ENCODE results near the gene SRRM2.
A peak's percentile ranks its signal among the peaks of the same experiment; 100 is the strongest.

SRRM2 gene

DNA sequence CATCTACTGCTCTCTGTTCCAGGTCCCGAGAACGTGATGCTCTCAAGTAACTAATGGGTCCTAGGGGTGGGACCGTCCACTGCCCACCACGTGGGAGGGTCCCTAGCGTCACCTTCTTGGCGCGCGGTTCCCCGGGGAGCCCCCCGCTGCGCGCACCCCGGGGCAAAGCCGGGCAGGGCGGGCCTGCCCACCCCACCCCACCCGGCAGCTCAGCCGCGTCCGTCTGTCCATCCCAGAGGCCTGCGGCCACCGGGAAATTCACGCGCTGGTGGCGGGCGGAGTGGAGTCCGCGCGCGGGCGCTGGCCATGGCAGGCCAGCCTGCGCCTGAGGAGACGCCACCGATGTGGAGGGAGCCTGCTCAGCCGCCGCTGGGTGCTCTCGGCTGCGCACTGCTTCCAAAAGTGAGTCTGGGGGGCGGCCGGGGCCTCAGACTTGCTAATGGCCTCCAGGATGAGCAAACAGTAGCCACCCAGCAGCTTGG is 46.3 kb downstream of the SRRM2 start:
- no peak for DNase-seq (ENCODE audit: low read depth in 2 of 2)

DNA sequence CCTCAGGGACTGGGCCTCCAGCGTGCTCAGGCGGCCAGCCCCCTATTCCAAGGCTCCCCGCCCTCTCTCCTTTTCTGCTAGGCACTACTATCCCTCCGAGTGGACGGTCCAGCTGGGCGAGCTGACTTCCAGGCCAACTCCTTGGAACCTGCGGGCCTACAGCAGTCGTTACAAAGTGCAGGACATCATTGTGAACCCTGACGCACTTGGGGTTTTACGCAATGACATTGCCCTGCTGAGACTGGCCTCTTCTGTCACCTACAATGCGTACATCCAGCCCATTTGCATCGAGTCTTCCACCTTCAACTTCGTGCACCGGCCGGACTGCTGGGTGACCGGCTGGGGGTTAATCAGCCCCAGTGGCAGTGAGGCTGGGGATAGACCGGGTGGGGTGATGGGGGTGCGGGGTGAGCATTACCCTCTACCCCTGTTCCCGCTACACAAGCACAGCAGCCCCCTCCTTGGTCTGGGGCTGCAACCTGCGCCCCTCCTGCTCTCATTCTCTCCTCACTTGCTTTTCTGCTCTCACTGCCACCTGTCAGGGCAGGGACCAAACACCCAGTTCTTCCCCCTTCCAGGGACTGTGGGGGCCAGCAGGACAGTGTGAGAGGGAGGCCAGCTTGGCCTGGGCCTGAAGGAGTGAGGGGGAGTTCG is 46.9 kb downstream of the SRRM2 start:
- DNase-seq (ENCODE audit: low read depth in 2 of 2): no peak

DNA sequence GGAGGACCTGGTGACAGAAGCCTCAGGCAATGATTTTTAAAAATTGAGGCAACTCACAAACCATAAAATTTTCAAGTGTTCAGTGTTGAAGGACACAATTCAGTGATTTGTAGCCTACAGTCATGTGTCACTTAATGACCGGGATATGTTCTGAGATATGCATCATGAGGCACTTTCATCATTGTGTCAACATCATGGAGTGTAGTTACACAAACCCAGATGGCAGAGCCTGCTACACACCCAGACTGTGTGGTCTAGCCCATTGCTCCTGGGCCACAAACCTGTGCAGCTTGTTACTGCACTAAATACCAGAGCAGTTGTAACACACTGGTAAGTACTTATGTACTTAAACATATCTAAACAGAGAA is 47.4 kb downstream of the SRRM2 start:
- DNase-seq (ENCODE audit: low read depth in 2 of 2): no peak

DNA sequence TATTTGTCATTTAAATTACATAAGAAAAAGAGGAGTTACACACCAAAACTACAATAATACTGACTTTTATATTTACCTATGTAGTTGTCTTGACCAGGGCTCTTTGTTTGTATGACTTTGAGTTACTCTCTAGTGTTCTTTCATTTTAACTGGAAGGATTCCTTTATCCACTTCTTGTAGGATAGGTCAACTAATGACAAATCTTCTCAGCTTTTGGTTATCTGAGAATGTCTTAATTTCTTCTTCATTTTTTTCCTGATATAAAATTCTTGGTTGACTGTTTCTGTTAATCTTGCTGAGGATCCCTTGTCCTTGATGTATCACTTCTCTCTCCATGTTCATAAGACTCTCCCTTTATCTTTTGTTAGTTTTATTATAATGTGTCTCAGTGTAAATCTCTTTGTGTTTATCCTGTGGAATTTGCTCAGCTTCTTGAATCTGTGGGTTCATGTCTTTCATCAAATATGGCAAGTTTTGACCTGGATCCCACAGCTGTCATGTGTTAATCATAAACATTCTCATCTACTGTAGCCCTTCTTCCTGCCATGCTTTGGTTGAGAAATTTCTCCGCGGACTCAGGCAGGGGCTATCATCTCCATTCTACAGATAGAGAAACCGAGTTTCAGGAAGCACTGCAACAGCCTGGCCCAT is 51.2 kb downstream of the SRRM2 start:
- DNase-seq (ENCODE audit: low read depth in 2 of 2): no peak

DNA sequence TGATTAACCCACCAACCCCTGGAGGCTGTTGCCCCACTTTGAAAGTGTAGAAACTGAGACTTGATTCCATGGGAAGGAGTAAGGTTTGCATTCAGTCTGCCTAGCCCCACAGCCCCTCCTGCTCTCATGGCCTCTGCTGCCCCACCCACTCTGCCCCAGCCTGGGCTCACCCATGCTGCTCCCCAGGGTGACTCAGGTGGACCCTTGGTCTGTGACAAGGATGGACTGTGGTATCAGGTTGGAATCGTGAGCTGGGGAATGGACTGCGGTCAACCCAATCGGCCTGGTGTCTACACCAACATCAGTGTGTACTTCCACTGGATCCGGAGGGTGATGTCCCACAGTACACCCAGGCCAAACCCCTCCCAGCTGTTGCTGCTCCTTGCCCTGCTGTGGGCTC is 52.3 kb downstream of the SRRM2 start:
- DNase-seq (ENCODE audit: low read depth in 2 of 2): no peak

DNA sequence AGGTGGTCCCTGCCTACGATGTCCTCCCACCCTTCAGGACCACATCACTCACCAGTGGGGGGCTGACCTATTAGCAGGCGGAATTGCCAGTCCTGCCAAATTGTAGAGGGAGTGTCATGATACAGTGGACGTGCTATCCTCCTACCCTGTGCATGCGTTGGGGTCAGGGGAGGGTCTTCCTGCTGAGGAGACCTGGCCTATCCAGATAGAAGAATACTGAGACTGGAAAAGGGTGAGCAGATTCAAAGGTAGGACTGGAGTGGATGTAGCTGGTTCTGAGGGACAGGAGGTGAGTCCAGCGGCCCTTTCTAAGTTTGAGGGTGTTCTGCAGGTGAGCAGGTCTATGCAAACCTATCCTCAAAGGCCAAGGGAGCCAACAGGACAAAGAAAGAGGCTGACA is 53.8 kb downstream of the SRRM2 start:
- DNase-seq (ENCODE audit: low read depth in 2 of 2): no peak

DNA sequence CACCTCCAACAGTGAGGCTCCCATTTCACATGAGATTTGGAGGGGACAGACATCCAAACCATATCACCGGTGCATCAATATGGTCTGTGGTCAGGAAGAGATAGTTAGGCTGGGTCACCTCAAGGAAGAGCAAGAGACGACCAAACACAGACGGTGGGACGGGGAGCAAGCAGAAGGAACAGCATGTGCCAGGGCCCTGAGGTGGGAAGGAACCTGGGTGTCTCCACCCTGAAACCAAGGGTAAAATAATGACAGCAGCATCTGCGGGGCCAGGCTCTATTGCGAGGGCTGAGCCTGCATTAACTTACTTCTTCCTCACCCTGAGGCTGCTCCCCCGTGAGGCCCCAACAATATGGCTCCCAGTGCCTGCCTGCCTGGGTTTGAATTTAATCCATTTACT is 55.7 kb downstream of the SRRM2 start:
- DNase-seq (ENCODE audit: low read depth in 2 of 2): no peak

DNA sequence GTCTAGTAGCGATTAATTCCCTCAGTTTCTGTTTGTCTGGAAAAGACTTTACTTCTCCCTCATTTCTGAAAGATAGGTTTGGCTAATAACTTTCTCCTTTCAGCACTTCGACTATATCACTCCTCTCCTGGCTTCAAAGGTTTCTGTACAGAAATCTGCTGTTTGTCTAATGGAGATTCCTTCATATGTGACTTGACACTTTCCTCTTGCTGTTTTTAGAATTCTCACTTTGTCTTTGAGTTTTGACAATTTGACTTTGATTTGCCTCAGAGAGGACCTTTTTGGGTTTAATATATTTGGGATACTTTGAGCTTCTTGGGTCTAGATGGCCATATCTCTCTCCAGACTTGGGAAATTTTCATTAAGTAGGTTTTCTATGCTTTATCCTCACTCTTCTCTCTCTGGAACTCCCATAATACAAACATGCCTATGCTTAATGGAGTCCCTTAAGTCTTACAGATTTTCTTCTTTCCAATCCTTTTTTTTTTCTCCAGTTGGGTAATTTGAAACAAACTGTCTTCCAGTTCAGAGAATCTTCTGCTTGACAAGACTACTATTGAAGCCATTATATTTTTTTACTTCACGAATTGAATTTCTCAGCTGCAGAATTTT is 56.8 kb downstream of the SRRM2 start:
- no peak for DNase-seq (ENCODE audit: low read depth in 2 of 2)

DNA sequence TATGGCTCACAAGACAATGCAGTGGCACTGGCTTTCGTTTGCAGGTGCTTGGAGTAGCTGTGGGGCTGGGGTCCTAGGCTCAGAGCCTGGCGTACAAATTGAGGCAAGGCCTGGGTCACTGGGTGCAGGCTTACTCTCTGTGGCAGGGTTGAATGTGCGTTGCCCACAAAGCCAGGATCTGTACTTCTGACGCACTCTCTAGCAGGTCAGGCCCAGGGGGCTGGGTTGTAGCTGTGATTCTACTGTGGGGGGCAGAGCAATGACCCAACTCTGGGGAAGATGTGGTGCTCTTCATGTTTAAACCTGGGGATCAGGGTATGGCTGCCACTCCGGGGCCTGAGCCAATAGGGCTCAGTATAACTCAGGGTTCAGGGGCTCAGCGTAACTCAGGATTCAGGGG is 58.2 kb downstream of the SRRM2 start:
- DNase-seq (ENCODE audit: low read depth in 2 of 2): no peak

DNA sequence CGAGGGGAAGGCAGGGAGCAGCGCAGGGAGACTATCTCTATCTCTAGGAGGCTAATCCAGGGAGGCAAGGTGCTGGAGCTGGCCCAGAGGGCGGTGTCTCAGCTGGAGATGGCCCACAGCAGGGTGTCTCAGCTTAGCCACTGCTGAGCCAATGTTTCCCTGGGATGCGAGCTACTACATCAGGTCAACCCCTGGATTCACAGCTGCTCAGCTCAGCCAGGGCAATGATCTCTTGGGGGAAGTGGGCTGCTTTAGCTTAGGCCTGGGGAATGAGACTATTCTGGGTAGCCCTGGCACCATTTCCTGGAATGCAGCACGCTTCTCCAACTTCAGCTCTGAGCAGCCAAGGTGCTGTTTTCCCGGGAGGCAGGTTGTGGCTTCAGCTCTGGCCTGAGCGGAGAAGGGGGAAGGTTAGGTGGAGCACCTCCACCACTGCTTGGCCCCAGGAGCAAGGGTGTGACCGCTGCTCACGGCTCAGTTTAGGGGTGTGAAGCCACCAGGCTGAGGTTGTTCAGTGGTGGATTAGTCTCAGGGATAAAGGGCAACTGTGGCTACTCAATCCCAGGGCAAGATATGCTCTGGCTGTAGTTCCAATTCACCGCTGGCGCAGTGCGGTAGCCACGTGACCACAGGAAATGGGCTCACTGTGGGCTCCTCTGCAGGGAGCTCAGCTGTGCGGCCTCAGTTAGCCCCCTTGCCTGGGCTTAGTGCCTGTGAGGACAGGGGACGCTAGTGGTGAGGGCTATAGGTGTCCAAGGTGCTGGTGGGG is 59.4 kb downstream of the SRRM2 start:
- no peak for DNase-seq (ENCODE audit: low read depth in 2 of 2)

DNA sequence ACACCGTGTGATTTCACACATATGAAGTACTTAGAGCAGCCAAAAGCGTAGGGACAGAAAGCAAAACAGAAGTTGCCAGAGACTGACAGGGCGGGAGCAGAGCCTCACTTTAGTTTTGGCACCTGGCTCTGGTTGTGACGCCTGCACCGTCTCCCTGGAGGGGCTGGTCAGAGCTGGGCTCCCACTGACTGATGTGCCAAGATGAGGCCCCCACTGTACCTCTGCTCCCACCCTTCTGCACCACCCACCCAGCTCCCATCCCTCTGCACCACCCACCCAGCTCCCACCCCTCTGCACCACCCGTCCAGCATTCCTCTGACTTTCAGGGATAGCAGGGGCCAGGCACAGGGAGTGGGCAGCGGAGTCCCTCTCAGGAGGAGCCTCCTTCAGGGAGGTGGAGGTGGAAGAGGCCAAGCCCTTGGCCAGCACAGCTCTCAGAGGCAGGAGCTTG is 61.4 kb downstream of the SRRM2 start:
- no peak for DNase-seq (ENCODE audit: low read depth in 2 of 2)

DNA sequence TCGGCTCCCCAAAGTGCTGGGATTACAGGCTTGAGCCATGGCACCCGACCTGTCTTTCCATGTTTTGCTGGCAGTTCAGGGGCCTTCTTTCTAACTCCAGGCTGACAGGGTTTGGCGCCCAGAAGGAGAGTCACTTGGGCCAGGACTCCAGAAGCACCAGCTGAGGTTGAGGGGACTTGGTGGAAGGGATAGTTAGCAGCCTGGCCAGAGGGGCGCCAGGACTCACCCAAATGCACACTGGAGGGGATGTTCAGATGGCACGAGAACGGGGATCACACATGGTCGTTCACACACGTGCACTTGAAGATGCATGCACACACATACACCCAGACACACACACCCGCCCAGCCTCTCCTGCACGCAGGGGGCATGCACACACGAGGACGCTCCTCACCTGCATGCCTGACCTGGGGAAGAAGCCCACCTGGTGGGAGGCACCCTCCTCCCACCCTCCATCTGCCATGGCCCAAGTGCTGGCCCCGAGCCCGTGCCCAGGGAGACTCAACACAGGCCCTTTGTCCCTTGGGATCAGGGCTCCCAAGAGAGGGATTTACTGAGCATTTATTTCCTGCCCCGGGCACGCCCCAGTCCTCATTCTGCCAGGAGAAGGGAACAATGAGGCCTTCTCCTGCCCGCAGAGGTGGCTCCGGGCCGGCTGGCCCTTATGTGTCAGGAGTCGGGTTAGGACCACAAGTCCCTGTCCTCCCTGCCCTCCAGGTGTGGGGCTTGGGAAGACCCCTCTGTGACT is 62.3 kb downstream of the SRRM2 start:
- no peak for DNase-seq (ENCODE audit: low read depth in 2 of 2)

DNA sequence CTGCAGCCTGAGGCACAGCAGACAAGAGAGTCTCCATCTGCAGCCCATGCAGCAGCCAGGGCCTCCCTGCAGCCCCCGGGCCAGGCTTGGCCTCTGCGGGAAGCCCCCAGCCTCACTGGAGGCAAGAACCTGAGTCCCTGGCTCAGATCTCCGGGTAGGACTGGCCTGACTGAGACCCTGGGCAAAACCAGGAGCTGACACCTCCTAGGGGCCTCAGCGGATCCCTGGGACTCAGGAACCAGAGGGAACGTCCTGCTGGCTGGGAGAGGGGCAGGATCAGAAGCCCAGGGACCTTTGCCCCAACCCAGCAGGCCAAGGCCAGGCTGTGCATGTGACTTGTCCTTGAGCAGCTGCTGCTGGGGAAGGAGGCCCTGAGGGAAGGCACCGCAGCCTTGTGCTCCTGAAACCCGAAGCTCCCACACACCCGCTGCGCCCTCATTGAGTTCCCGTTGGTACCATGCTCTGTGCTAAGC is 62.9 kb downstream of the SRRM2 start:
- no peak for DNase-seq (ENCODE audit: low read depth in 2 of 2)

DNA sequence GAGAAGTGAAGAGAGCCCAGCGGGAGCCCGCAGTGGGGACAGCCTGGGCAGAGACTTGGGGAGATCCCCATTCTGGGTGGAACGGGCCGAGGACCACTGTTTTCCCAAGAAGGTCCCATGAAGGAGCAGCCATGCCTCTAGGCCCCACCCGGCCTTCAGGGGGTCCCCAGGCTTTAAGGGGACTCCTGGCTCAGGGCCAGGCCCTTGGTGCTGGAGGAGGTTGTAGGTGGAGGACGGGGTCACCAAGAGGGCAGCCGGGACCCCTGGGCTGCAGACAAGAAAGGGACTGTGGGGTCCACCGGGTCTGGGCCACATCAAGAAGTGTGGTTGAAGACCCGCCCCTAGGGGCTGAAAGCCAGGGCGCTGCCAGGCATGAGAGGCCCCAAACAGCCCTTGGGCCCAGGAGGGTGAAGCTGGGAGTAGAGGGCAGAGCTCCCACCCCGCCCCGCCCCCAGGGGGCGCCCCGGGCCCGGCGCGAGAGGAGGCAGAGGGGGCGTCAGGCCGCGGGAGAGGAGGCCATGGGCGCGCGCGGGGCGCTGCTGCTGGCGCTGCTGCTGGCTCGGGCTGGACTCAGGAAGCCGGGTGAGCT is 64.4 kb downstream of the SRRM2 start, which contains the start of gene PRSS21:
Gene PRSS21, plus strand, starts transcription at position 487 of the 589 bp plus-strand sequence. Its CDS starts 32 bp downstream, at position 519.
- peak in 1 of 2 donors; percentile 15 for DNase-seq (ENCODE audit: low read depth in 2 of 2)

DNA sequence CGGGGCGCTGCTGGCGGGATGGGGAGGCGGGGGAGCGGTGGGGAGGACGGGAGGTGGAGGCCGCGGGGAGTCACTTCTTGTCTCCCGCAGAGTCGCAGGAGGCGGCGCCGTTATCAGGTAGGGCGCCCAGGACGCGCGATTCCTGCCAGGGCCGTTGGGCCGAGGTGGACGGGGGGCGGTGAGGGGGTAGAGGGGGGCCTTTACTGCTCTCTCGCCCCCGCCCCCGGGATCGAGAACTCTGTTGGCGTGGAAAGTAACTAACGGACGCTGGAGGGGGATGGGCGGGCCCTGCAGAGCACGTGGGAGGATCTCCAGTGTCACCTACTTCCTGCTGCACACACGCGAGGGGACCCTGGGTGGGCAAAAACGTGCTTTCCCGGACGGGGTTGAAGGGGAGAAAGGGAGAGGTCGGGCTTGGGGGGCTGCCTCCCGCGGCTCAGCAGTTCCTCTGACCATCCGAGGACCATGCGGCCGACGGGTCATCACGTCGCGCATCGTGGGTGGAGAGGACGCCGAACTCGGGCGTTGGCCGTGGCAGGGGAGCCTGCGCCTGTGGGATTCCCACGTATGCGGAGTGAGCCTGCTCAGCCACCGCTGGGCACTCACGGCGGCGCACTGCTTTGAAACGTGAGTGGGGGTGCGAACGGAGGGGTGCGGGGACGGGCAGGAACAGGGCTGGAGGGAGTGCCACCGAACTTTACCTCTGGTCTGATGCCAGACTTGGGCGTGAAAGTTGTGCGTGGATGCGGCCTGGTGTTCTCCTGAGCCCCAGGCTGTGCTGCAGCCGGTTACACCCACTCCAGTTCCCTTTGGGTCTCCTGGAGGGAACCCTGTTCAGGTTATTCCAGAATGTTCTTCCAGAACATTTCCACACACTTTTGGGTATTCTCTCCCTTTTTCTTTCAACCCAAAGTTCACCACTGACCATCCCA is 65.2 kb downstream of the SRRM2 start:
- no peak for DNase-seq (ENCODE audit: low read depth in 2 of 2)

DNA sequence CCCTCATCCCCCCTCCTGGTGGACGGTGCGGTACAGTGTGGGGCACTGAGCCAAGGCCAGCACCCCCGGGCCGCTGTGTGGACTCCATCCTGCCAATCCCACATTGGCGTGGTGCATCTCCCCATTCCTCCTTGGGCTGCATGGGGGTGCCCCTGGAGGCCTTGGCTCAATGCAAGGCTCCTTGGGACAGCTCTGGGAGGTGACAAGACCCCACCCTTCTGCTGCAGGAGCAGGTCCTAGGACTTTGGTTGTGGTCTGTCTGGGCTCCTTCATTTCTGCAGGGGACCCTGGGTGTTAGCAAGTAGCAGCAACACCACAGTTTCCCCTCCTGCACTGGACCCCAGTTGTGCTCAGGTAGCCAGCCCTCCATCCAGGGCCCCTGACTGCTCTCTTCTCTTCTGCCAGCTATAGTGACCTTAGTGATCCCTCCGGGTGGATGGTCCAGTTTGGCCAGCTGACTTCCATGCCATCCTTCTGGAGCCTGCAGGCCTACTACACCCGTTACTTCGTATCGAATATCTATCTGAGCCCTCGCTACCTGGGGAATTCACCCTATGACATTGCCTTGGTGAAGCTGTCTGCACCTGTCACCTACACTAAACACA is 65.9 kb downstream of the SRRM2 start:
- no peak for DNase-seq (ENCODE audit: low read depth in 2 of 2)

DNA sequence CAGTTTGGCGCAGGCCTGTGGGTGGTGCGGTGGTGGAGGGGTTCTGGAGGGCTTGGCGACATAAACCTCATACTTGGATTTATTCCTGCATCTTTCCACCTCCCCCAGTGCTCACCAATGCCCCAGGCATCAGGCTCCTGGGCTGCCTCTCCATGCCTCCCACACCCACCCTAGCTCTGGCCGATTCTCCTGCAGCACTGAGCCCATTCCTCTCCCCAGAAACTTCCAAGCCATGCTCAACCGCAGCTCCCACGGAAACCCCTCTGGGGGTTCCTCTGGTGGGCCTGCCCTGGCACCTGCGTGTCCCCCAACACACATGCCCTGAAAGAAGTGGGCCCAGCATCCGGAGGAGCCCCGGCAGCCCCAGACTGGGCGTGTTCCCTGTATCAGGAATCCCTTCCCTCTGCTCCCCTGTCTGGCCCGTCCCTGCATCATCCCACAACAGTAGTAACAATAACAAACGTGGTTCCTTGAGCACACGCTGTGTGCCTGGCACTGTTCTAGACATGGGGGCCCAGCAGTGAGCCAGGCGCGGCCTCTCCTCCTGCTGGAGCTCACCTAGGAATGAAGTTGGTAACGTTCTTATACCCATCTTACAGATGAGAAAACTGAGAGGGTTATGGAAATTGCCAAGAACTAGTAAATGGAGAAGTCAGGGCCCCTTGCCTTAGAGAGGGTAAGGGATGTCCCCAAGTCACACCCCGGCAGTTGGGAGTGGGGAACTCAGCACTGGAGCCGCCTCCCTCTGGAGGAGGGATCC is 66.9 kb downstream of the SRRM2 start:
- no peak for DNase-seq (ENCODE audit: low read depth in 2 of 2)

DNA sequence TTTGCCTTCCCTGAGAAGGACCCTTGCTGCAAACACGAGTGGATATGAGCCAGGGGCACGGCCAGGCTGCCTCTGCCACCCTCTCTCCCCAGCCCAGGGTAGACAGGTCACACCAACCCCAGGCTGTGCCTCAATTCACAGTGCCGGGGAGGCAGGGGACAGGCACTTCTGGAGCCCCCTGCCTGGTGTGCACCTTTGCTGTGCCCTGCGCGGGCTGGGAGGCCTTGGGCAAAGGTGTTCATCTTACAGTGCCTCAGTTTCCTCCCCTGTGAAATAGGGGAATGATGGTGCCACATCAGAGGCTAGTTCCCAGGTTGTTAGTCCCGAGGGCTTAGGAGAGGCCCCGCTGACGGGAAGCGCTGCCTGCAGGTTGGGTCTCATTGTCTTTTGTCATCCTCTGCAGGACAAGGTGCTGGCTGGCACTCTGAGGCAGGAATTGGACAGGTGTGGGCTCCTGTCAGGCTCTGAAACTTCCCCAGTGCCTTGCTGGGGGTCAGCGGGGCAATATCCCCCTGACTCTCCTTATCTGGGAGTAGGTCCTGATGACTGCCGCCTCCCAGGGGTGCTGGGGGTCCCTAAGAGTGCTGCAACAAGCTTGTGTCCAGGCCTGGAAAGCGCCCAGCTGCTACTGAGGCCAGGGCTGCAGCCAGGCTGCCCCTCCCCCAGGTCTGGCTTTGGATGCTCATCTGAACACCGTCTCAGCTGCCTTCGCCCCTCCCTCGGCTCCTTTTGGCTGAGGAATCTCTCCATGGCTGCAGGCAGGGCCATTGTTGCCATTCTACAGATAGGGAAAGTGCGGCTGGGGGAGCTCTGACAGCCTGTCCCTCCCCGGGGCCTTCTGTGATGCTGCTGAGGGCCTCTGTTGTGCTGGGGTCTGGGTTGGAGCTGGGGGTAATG is 67.7 kb downstream of the SRRM2 start:
- DNase-seq (ENCODE audit: low read depth in 2 of 2): no peak
